Measurements from ENCODE around the gene ACP5. TPM values are rescaled to one million over a fixed set of nuclear protein-coding genes. Genes with fewer than 3 reads are reported as not detected.
A peak's percentile ranks its signal among the peaks of the same experiment; 100 is the strongest.

The ACP5 gene
- total RNA-seq, 1 donor, result 2.5 TPM

DNA sequence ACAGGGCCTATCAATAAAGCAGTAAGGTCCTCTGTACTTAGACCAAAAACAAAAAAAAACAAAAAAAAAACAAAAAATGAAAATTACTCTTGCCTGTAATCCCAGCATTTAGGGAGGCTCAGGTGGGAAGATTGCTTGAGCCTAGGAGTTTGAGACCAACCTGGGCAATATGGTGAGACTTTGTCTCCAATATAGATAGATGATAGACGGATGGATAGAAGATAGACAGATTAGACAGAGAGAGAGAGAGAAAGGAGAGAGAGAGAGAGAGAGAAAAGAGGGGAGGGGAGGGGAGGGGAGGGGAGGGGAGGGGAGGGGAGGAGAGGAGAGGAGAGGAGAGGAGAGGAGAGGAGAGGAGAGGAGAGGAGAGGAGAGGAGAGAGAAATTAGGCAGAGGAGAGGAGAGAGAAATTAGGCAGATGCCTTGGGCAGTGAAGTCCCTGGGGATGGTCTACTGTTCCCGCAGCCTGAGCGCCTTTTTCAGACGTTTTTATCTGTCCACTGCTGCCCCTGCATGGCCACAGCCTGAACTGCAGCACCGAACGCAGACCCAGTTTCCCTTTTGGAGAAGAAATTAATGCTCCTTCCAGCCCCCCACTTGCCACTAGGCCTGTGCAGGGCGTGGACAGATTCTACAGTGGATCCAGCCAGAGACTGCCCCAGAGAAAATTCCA is 10.0 kb upstream of the ACP5 start:
- H3K9me3 ChIP-seq (ENCODE audit: low read depth, low read length), result no peaks in the 10 kb centered on the region
- no peaks in the 10 kb centered on the region for H4K20me1 ChIP-seq (ENCODE audit: insufficient read depth, low read length)
- DNase-seq (ENCODE audit: insufficient read length, low spot score, missing footprints), result peak; percentile 90
- H3K4me2 ChIP-seq (ENCODE audit: insufficient read depth, low read length), result peak overlapping the region; percentile 60
- H3K27me3 ChIP-seq (ENCODE audit: insufficient read depth, low read length), result no peaks in the 10 kb centered on the region
- H3K4me3 ChIP-seq (ENCODE audit: insufficient read depth, low read length), result no peak overlapping the region
- no peaks in the 10 kb centered on the region for H3K4me1 ChIP-seq (ENCODE audit: insufficient read depth, low read length)
- TF ChIP-seq, protein P1, sequence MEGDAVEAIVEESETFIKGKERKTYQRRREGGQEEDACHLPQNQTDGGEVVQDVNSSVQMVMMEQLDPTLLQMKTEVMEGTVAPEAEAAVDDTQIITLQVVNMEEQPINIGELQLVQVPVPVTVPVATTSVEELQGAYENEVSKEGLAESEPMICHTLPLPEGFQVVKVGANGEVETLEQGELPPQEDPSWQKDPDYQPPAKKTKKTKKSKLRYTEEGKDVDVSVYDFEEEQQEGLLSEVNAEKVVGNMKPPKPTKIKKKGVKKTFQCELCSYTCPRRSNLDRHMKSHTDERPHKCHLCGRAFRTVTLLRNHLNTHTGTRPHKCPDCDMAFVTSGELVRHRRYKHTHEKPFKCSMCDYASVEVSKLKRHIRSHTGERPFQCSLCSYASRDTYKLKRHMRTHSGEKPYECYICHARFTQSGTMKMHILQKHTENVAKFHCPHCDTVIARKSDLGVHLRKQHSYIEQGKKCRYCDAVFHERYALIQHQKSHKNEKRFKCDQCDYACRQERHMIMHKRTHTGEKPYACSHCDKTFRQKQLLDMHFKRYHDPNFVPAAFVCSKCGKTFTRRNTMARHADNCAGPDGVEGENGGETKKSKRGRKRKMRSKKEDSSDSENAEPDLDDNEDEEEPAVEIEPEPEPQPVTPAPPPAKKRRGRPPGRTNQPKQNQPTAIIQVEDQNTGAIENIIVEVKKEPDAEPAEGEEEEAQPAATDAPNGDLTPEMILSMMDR (IDR thresholded peaks at IDR 0.05; ENCODE audit: extremely low read depth, low read depth, low read length), result peak; percentile 91
- no peaks in the 10 kb centered on the region for H3K36me3 ChIP-seq (ENCODE audit: insufficient read depth, low read length)
- H3K79me2 ChIP-seq (ENCODE audit: insufficient read depth, low read length), result no peaks in the 10 kb centered on the region
- no peak overlapping the region for H3K27ac ChIP-seq (ENCODE audit: low read depth, low read length)
- no peak overlapping the region for H2AFZ ChIP-seq (ENCODE audit: low read length)

DNA sequence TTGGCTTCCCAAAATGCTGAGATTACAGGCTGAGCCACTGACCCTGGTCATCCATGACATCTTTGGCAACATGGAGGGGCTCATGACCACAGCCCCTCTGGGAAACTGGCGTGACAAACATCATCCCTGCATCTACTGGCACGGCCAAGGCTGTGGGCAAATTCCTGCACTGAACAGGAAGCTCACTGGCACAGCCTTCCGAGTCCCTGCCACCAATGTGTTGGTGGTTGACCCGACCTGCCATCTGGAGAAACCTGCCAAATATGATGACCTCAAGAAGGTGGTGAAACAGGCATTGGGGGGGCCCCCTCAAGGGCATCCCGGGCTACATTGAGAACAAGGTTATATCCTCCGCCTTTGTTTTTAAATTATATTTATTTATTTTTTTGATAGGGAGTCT is 8.9 kb upstream of the ACP5 start:
- Histone ChIP-seq H3K27ac (ENCODE audit: low read depth, low read length) (no peak overlapping the region), H3K4me1 (ENCODE audit: insufficient read depth, low read length) (peaks cover 5% of the 10 kb centered on the region), H2AFZ (ENCODE audit: low read length) (no peak overlapping the region), H4K20me1 (ENCODE audit: insufficient read depth, low read length) (no peaks in the 10 kb centered on the region), H3K4me3 (ENCODE audit: insufficient read depth, low read length) (no peak overlapping the region), H3K9me3 (ENCODE audit: low read depth, low read length) (no peaks in the 10 kb centered on the region), H3K36me3 (ENCODE audit: insufficient read depth, low read length) (no peaks in the 10 kb centered on the region), H3K27me3 (ENCODE audit: insufficient read depth, low read length) (no peaks in the 10 kb centered on the region), H3K4me2 (ENCODE audit: insufficient read depth, low read length) (no peak overlapping the region), H3K79me2 (ENCODE audit: insufficient read depth, low read length) (no peaks in the 10 kb centered on the region)
- TF ChIP-seq, protein P1 (IDR thresholded peaks at IDR 0.05; ENCODE audit: extremely low read depth, low read depth, low read length), result no peak
- DNase-seq (ENCODE audit: insufficient read length, low spot score, missing footprints), result no peak

DNA sequence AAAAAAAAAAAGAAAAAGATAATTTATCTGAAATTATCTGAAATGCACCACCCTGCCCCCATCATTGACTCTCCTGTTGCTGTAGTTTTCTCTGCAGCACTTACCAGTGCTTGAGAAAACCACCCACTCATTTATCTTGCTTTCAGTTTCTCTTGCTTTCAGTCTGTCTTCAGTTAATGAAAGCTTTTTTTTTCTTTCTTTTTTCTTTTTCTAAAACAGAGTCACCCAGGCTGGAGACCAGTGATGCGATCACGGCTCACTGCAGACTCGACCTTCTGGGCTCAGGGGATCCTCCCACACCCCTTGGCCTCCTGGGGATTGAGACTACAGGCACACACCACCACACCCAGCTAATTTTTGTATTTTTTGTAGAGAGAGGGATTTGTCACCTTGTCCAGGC is 4.3 kb upstream of the ACP5 start:
- Histone ChIP-seq H3K4me2 (ENCODE audit: insufficient read depth, low read length) (peak overlapping the region; percentile 68), H3K79me2 (ENCODE audit: insufficient read depth, low read length) (no peaks in the 10 kb centered on the region), H3K4me3 (ENCODE audit: insufficient read depth, low read length) (peak overlapping the region; percentile 52), H3K27me3 (ENCODE audit: insufficient read depth, low read length) (peaks cover 12% of the 10 kb centered on the region), H2AFZ (ENCODE audit: low read length) (peak overlapping the region; percentile 80), H3K27ac (ENCODE audit: low read depth, low read length) (no peak overlapping the region), H3K36me3 (ENCODE audit: insufficient read depth, low read length) (no peaks in the 10 kb centered on the region), H4K20me1 (ENCODE audit: insufficient read depth, low read length) (no peaks in the 10 kb centered on the region), H3K4me1 (ENCODE audit: insufficient read depth, low read length) (peaks cover 9% of the 10 kb centered on the region), H3K9me3 (ENCODE audit: low read depth, low read length) (no peaks in the 10 kb centered on the region)
- DNase-seq (ENCODE audit: insufficient read length, low spot score, missing footprints), result peak; percentile 91
- TF ChIP-seq, protein P1 (IDR thresholded peaks at IDR 0.05; ENCODE audit: extremely low read depth, low read depth, low read length), result no peak

DNA sequence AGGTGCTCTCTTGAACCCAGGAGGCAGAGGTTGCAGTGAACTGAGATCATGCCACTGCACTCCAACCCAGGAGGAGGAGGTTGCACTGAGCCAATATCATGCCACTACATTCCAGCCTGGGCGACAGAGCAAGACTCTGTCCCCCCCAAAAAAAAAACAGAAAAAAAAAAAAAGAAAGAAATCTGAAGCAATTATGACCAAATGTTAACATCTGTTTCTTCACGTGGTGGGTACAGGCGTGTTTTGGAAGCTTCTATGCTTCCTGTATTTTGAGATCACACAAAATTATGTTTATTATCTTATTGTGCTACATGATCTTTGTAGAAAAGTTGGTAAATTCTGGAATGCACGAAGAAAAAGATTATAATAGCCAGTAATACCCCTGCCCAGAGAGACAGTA is 2.7 kb upstream of the ACP5 start:
- TF ChIP-seq, protein P1 (IDR thresholded peaks at IDR 0.05; ENCODE audit: extremely low read depth, low read depth, low read length), result no peak
- Histone ChIP-seq H2AFZ (ENCODE audit: low read length) (no peak overlapping the region), H3K4me3 (ENCODE audit: insufficient read depth, low read length) (no peak overlapping the region), H3K4me2 (ENCODE audit: insufficient read depth, low read length) (no peak overlapping the region), H3K9me3 (ENCODE audit: low read depth, low read length) (no peaks in the 10 kb centered on the region), H3K27ac (ENCODE audit: low read depth, low read length) (no peak overlapping the region), H3K4me1 (ENCODE audit: insufficient read depth, low read length) (peaks cover 9% of the 10 kb centered on the region), H3K36me3 (ENCODE audit: insufficient read depth, low read length) (no peaks in the 10 kb centered on the region), H4K20me1 (ENCODE audit: insufficient read depth, low read length) (no peaks in the 10 kb centered on the region), H3K79me2 (ENCODE audit: insufficient read depth, low read length) (no peaks in the 10 kb centered on the region), H3K27me3 (ENCODE audit: insufficient read depth, low read length) (peaks cover 12% of the 10 kb centered on the region)
- no peak for DNase-seq (ENCODE audit: insufficient read length, low spot score, missing footprints)

All from osteoblast (primary cell).